HCT116 (cell line): ENCODE results near the gene LDLRAD4. TPM values are rescaled to one million over a fixed set of nuclear protein-coding genes. Genes with fewer than 3 reads are reported as not detected.

Experiments
- ATAC-seq: fragments of 200-7000 bp; cut with Tn5 transposase; 2 replicates; pipeline ENCODE4 v1.9.1; 2020; ENCODE audit warnings: mild to moderate bottlenecking, moderate library complexity
- BruUV-seq: library from RNA; stranded (reverse); fragments of 400-500 nt; replicated peaks from 2 replicates; lab custom pipeline; 2021; lab: Mats Ljungman, UMichigan
- CTCF ChIA-PET: fragments of 300-600 bp; sonication (Branson Sonifier 250); formaldehyde crosslinking; loops from one replicate; lab custom pipeline; 2021; ENCODE audit warnings: antibody characterized with exemption; lab: Charles Lee
- POLR2A ChIA-PET: fragments of 300-600, 350-600 bp; sonication (Branson Sonifier 250); formaldehyde crosslinking; loops from one replicate; lab custom pipeline; 2021; ENCODE audit warnings: antibody characterized with exemption; lab: Charles Lee
- RAD21 ChIA-PET, 2 experiments: fragments of 300-600 bp; sonication (Branson Sonifier 250); formaldehyde crosslinking; loops; one replicate each; lab custom pipeline; 2023; ENCODE audit warnings: low total read pairs in 2 of 2; ENCODE audit not compliant: uncharacterized antibody in 2 of 2, unreplicated experiment in 2 of 2, low non-redundant PET in 1 of 2; lab: Charles Lee
- DNase-seq: peaks from one replicate; pipeline ENCODE4 v3.0.0-alpha.2; 2010; ENCODE audit warnings: low read depth, low spot score
- H2AFZ ChIP-seq: fragments of 200-600 bp; shearing (Covaris generic), sonication (generic); 2 replicates; pipeline ENCODE4 v1.6.1; 2017; ENCODE audit warnings: low read depth, mixed run types, mixed read lengths, antibody characterized with exemption, low read length; ENCODE audit not compliant: poor library complexity, severe bottlenecking
- H3K27ac ChIP-seq: 2 replicates; pipeline ENCODE4 v1.5.1; 2012; ENCODE audit warnings: low read depth, low read length
- H3K27me3 ChIP-seq: fragments of 200-600 bp; sonication (generic); 2 replicates; pipeline ENCODE4 v1.6.1; 2016; ENCODE audit warnings: mixed run types, low read length, mixed read lengths; ENCODE audit not compliant: insufficient read depth
- H3K36me3 ChIP-seq, 2 experiments: fragments of 200-500 bp in 1 of 2; fragments of 200-600 bp in 1 of 2; sonication (Bioruptor generic) in 1 of 2; sonication (generic) in 1 of 2; 2 replicates each; pipeline versions ENCODE4 v1.5.1 to v1.6.1; 2014 to 2016; ENCODE audit warnings: low read length in 2 of 2, inconsistent platforms in 1 of 2, mixed read lengths in 1 of 2, mixed run types in 1 of 2; ENCODE audit not compliant: insufficient read depth in 2 of 2, control insufficient read depth in 1 of 2
- H3K4me1 ChIP-seq, 2 experiments: fragments of 200-600 bp in 1 of 2; sonication (generic) in 1 of 2; 2 replicates each; pipeline versions ENCODE4 v1.5.1 to v1.6.1; 2012 to 2017; ENCODE audit warnings: low read length in 2 of 2, inconsistent platforms in 1 of 2, mild to moderate bottlenecking in 1 of 2, mixed read lengths in 1 of 2, mixed run types in 1 of 2, moderate library complexity in 1 of 2; ENCODE audit not compliant: insufficient read depth in 2 of 2, control insufficient read depth in 1 of 2
- H3K4me2 ChIP-seq: fragments of 200-600 bp; sonication (generic); 2 replicates; pipeline ENCODE4 v1.6.1; 2017; ENCODE audit warnings: mixed run types, low read length, mixed read lengths
- H3K4me3 ChIP-seq, 2 experiments: fragments of 200-600 bp in 1 of 2; sonication (generic) in 1 of 2; replicated peaks in 1 of 2; 2 replicates each; pipeline ENCODE4 v1.5.1; 2011 to 2016; ENCODE audit warnings: low read length in 2 of 2, control low read depth in 1 of 2, low read depth in 1 of 2, mild to moderate bottlenecking in 1 of 2, mixed read lengths in 1 of 2, mixed run types in 1 of 2
- H3K79me2 ChIP-seq: fragments of 200-600 bp; sonication (generic); 2 replicates; pipeline ENCODE4 v1.6.1; 2017; ENCODE audit warnings: mild to moderate bottlenecking, mixed run types, low read length, moderate library complexity, mixed read lengths; ENCODE audit not compliant: insufficient read depth
- H3K9ac ChIP-seq: fragments of 200-600 bp; sonication (generic); 2 replicates; pipeline ENCODE4 v1.6.1; 2016; ENCODE audit warnings: low read length, mixed read lengths
- H3K9me2 ChIP-seq: fragments of 200-600 bp; sonication (generic), shearing (Covaris generic); 2 replicates; pipeline ENCODE4 v1.6.1; 2017; ENCODE audit warnings: mixed run types, mild to moderate bottlenecking, moderate library complexity; ENCODE audit not compliant: insufficient read depth
- H3K9me3 ChIP-seq, 2 experiments: fragments of 200-500 bp in 1 of 2; fragments of 200-600 bp in 1 of 2; sonication (Bioruptor generic) in 1 of 2; sonication (generic) in 1 of 2; 2 replicates each; pipeline ENCODE4 v1.6.1; 2014 to 2017; ENCODE audit warnings: low read length in 2 of 2, mixed read lengths in 2 of 2, inconsistent platforms in 1 of 2, low read depth in 1 of 2, mild to moderate bottlenecking in 1 of 2, mixed run types in 1 of 2, moderate library complexity in 1 of 2; ENCODE audit not compliant: control insufficient read depth in 1 of 2, insufficient read depth in 1 of 2
- H4K20me1 ChIP-seq: fragments of 200-600 bp; sonication (generic), shearing (Covaris generic); 2 replicates; pipeline ENCODE4 v1.6.1; 2017; ENCODE audit warnings: mixed run types, mild to moderate bottlenecking, moderate library complexity; ENCODE audit not compliant: insufficient read depth
- CBX3 ChIP-seq: IDR thresholded peaks from 2 replicates; pipeline ENCODE4 v1.6.1; 2012; ENCODE audit warnings: low read depth
- CTCF ChIP-seq, 3 experiments: fragments of 200-600 bp in 1 of 3; sonication (generic) in 1 of 3; IDR thresholded peaks in 2 of 3; conservative IDR thresholded peaks in 1 of 3; 2 replicates each; pipeline ENCODE4 v1.5.1; 2012 to 2017; ENCODE audit warnings: low read depth in 2 of 3, low read length in 2 of 3, antibody characterized with exemption in 1 of 3, borderline replicate concordance in 1 of 3, control low read depth in 1 of 3, mild to moderate bottlenecking in 1 of 3, mixed read lengths in 1 of 3, mixed run types in 1 of 3, moderate library complexity in 1 of 3; ENCODE audit not compliant: insufficient read depth in 1 of 3
- ELF1 ChIP-seq: IDR thresholded peaks from 2 replicates; pipeline ENCODE4 v1.6.1; 2012; ENCODE audit warnings: low read depth, borderline replicate concordance
- REST ChIP-seq: IDR thresholded peaks from 2 replicates; pipeline ENCODE4 v1.6.1; 2012; ENCODE audit warnings: low read depth
- SRF ChIP-seq: IDR thresholded peaks from 2 replicates; pipeline ENCODE4 v1.6.1; 2012; ENCODE audit warnings: low read depth
- ZBTB33 ChIP-seq: IDR thresholded peaks from 2 replicates; pipeline ENCODE4 v1.6.1; 2011; ENCODE audit warnings: mild to moderate bottlenecking, low read length, moderate library complexity; ENCODE audit not compliant: insufficient replicate concordance; ENCODE audit errors: extremely low read depth
- intact Hi-C: fragments of 100-400 bp; cut with micrococcal nuclease; formaldehyde crosslinking; loops from 2 replicates; pipeline ENCODE4 v1.10.0; 2022
- total RNA-seq: library from RNA; stranded (reverse); gene quantifications from one replicate; pipeline ENCODE4 v1.2.1, GENCODE V29; 2021; ENCODE audit not compliant: unreplicated experiment

The LDLRAD4 gene
- total RNA-seq, 1 experiment from 2014 or later: 1.2 TPM

- no peak overlapping the region for H2AFZ ChIP-seq
These were observed 226.1 kb downstream of the LDLRAD4 start for GRCh38 chr18:13444430-13445240.

More at GRCh38 chr18:13444430-13445240, 226.1 kb downstream of the LDLRAD4 start:
- Histone ChIP-seq H3K9ac (no peak overlapping the region), H3K36me3 (no peaks in the 10 kb centered on the region), H4K20me1 (no peaks in the 10 kb centered on the region), H3K9me3 (no peaks in the 10 kb centered on the region), H3K4me2 (no peak overlapping the region), H3K4me3 (no peak overlapping the region), H3K9me2 (no peaks in the 10 kb centered on the region), H3K4me1 (no peaks in the 10 kb centered on the region), H3K79me2 (no peaks in the 10 kb centered on the region), H3K27me3 (peaks cover 6% of the 10 kb centered on the region), H3K27ac (no peak overlapping the region)
- ChIA-PET POLR2A (no interaction called here), CTCF (no interaction called here), RAD21 (no interaction called here)
- no TSS peak for BruUV-seq
- ATAC-seq: no peak
- no peak for DNase-seq
- TF ChIP-seq REST: no peak
- TF ChIP-seq CBX3: no peak
- TF ChIP-seq SRF: no peak
- no peak for TF ChIP-seq ELF1
- no peak for TF ChIP-seq CTCF (IDR thresholded peaks at IDR 0.05 in 2 of 3, conservative IDR thresholded peaks at IDR 0.05 in 1 of 3; ENCODE audit: borderline replicate concordance in 1 of 3, insufficient read depth in 1 of 3, low read depth in 2 of 3, low read length in 2 of 3)
- TF ChIP-seq ZBTB33: no peak
- intact Hi-C loops: no loop called here
